ENCODE measurements around the gene C10orf120. TPM values are rescaled to one million over a fixed set of nuclear protein-coding genes. Genes with fewer than 3 reads are reported as not detected.

C10orf120 gene
- total and polyA plus RNA-seq, 2 donors (not counting 3 experiments of a cell fraction or from before 2014, with no cell fraction given): not detected

GRCh38 chr10:122673269-122673668 is 26.4 kb downstream of the C10orf120 start:
- Histone ChIP-seq H3K79me2 (ENCODE audit: control insufficient read depth, insufficient read depth, low read length) (no peaks in the 10 kb centered on the region), H3K27ac (ENCODE audit: insufficient read depth, low read depth, low read length) (no peak overlapping the region), H3K4me2 (ENCODE audit: insufficient read depth, low read length) (no peak overlapping the region), H4K20me1 (replicated peaks; ENCODE audit: control insufficient read depth, extremely low read depth, insufficient read depth, low read length) (no peaks in the 10 kb centered on the region), H3K9me1 (replicated peaks; ENCODE audit: control insufficient read depth, extremely low read depth, insufficient read depth, low read length) (no peaks in the 10 kb centered on the region), H3K4me1 (ENCODE audit: control insufficient read depth, extremely low read depth, insufficient read depth, low read length) (no peaks in the 10 kb centered on the region), H3K9me3 (replicated peaks; ENCODE audit: control insufficient read depth, insufficient read depth, low read length) (no peaks in the 10 kb centered on the region), H3K4me3 (replicated peaks in 1 of 3; ENCODE audit: insufficient read depth in 1 of 3, low read depth in 1 of 3, low read length in 3 of 3) (no peak overlapping the region), H3K36me3 (ENCODE audit: control insufficient read depth in 2 of 2, extremely low read depth in 1 of 2, insufficient read depth in 2 of 2, low read length in 2 of 2) (no peaks in the 10 kb centered on the region), H3K9ac (replicated peaks; ENCODE audit: extremely low read depth, insufficient read depth, low read length) (no peak overlapping the region), H2AFZ (ENCODE audit: low read depth, low read length) (no peak overlapping the region), H3K27me3 (ENCODE audit: control insufficient read depth in 2 of 2, insufficient read depth in 2 of 2, low read length in 2 of 2) (no peaks in the 10 kb centered on the region)
- BruUV-seq (replicated peaks): no TSS peak
- FAIRE-seq (no peak), DNase-seq (ENCODE audit: low read depth, low spot score) (no peak)
- TF ChIP-seq POLR2AphosphoS5 (IDR thresholded peaks at IDR 0.05; ENCODE audit: insufficient read depth, low read depth, low read length) (no peak), EZH2 (IDR thresholded peaks at IDR 0.05; ENCODE audit: borderline replicate concordance, low read depth, low read length, severe bottlenecking) (no peak), MAX (IDR thresholded peaks at IDR 0.05; ENCODE audit: insufficient read depth, insufficient read length) (no peak), FOS (IDR thresholded peaks at IDR 0.05; ENCODE audit: borderline replicate concordance, insufficient read depth, low read length) (no peak), CTCF (IDR thresholded peaks at IDR 0.05; ENCODE audit: extremely low read depth in 1 of 2, insufficient read depth in 1 of 2, low read depth in 1 of 2, low read length in 2 of 2) (no peak), POLR2A (IDR thresholded peaks at IDR 0.05; ENCODE audit: low read depth, low read length) (no peak), JUN (IDR thresholded peaks at IDR 0.05; ENCODE audit: borderline replicate concordance, insufficient read depth, insufficient read length, low read depth) (no peak), GATA2 (IDR thresholded peaks at IDR 0.05; ENCODE audit: insufficient read depth, insufficient read length, low read depth, low read length) (no peak), MYC (IDR thresholded peaks at IDR 0.05; ENCODE audit: low read depth, low read length) (no peak)
- dilution Hi-C loops (cut with MboI; ENCODE audit: extremely low pct_ligation_motif_present, low sequenced_read_pairs) (no loop called here), intact Hi-C loops (cut with micrococcal nuclease) (no loop called here)
- POLR2A ChIA-PET: no interaction called here
- CTCF ChIA-PET: interaction anchor here (1.2 to 1.8 kb wide), 2 partner anchors 16 to 24 kb away, joined by 3 to 4 read pairs; no protein-coding TSS in a partner anchor
